GM06990 (cell line): ENCODE data around the gene DSCAML1.

Experiments
- DNase-seq: peaks from one replicate; pipeline ENCODE4 v3.0.0-alpha.2; 2011; ENCODE audit not compliant: insufficient read length; ENCODE audit errors: extremely low read depth
- H3K27me3 ChIP-seq: replicated peaks from 2 replicates; pipeline ENCODE4 v1.6.0; 2011; ENCODE audit warnings: low read length; ENCODE audit not compliant: control insufficient read depth, insufficient read depth
- H3K36me3 ChIP-seq: 2 replicates; pipeline ENCODE4 v1.5.1; 2011; ENCODE audit warnings: low read length; ENCODE audit not compliant: control insufficient read depth, insufficient read depth
- H3K4me3 ChIP-seq: replicated peaks from 2 replicates; pipeline ENCODE4 v1.5.1; 2011; ENCODE audit warnings: low read depth, mild to moderate bottlenecking, control low read depth, low read length
- TF ChIP-seq, protein P1 (sequence below): IDR thresholded peaks from 2 replicates; pipeline ENCODE4 v1.5.1; 2011; ENCODE audit warnings: low read length, control low read depth, mild to moderate bottlenecking, inconsistent platforms; ENCODE audit not compliant: insufficient read depth, poor library complexity, severe bottlenecking

The DSCAML1 gene

DNA sequence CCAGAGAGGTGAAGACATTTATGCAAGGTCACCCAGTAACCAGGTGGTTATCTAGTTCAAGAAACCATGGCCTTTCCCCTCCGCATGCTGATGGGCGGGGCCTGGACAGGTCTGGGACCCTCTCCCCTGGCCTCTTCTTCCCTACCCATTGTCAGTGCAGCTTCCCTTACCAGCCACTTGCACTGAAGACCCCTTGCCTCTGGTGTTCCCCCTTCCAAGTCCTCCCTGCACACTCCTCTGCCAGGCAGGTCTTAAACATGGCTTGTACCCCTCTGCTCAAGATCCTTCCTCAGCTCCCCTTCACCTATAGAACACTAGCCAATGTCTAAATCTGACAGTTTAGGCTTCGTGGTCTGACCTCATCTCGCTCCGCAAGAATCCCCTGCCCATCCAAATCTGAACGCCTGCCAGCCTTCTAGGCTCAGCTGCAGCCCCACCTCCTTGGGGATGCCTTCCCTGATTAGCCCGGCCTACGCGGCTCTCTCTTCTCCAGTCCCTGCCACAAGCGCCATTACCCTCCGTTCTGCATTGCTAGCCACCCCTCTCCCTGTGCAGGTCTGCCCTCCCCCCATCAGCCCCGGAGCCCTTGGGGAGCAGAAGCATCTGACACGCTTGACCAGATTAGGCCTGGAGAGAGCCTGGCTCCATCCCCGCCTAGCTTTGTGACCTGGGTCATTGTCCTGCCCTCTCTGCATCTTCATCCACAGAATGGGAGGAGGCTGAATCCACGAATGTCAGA is 213.8 kb downstream of the DSCAML1 start:
- peaks cover 3% of the 10 kb centered on the region for H3K27me3 ChIP-seq
- DNase-seq, result no peak
- H3K4me3 ChIP-seq, result no peak overlapping the region
- H3K36me3 ChIP-seq, result no peaks in the 10 kb centered on the region
- TF ChIP-seq, protein P1, sequence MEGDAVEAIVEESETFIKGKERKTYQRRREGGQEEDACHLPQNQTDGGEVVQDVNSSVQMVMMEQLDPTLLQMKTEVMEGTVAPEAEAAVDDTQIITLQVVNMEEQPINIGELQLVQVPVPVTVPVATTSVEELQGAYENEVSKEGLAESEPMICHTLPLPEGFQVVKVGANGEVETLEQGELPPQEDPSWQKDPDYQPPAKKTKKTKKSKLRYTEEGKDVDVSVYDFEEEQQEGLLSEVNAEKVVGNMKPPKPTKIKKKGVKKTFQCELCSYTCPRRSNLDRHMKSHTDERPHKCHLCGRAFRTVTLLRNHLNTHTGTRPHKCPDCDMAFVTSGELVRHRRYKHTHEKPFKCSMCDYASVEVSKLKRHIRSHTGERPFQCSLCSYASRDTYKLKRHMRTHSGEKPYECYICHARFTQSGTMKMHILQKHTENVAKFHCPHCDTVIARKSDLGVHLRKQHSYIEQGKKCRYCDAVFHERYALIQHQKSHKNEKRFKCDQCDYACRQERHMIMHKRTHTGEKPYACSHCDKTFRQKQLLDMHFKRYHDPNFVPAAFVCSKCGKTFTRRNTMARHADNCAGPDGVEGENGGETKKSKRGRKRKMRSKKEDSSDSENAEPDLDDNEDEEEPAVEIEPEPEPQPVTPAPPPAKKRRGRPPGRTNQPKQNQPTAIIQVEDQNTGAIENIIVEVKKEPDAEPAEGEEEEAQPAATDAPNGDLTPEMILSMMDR, result no peak

DNA sequence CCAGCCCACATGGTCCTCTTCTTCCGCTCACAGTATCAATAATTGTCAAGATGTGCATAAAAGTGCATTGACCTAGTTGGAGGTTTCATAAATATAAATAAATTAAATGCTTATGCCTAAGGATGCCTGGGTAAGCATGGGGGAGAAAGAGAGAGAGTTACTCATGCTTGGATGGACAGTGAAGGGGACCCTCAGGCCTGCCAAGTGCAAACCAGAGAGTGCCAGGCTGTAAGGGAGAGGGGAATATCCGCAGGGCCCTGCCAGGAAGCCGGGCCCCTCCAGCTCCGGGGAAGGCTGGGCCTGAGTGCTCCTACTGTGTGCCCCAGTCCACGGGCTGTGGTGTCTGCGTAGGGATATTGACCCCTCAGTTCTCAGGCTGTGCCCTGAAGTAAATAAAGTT is 214.6 kb downstream of the DSCAML1 start:
- no peak overlapping the region for H3K4me3 ChIP-seq
- no peaks in the 10 kb centered on the region for H3K36me3 ChIP-seq
- TF ChIP-seq, protein P1, result no peak
- H3K27me3 ChIP-seq, result peaks cover 3% of the 10 kb centered on the region
- no peak for DNase-seq

DNA sequence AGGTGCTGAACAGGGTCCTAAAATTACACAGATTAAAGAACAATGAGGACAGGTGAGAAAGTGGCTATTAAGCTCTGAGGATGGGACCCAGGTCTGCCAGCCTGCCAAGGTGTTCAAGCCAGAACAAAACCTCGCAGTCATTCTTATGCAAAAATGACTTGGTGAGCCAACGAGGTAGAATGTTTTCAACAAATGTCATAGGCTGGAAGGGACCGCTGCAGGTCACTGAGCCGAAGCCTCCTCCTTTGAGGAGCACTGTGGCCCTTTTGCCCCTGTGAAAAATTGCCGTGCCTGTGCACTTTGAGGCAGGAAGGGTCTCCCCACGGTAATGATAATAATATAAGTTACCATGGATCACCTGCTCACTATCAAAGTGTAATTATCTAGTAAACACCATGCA is 216.2 kb downstream of the DSCAML1 start:
- H3K4me3 ChIP-seq, result no peak overlapping the region
- H3K36me3 ChIP-seq, result no peaks in the 10 kb centered on the region
- peaks cover 1% of the 10 kb centered on the region for H3K27me3 ChIP-seq
- DNase-seq, result no peak
- TF ChIP-seq, protein P1, result no peak

DNA sequence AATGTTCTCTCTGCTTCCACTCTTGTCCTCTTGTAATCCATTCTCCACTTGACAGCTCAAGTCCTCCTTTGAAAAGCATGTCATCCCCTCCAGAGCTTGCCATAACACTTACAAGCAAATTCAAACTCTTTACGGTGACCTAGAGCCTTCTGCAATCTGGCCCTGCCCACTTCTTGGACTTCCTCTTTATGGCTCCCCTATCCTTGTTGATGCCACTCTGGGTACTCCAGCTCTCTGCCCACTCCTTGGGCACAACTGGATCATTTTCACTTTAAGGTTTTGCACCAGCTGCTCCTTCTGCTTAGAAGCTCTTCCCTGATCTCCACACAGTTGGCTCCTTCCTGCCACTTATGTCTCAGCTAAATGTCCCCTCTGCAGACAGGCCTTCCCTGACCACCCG is 217.9 kb downstream of the DSCAML1 start:
- TF ChIP-seq, protein P1, result no peak
- Histone ChIP-seq H3K36me3 (no peaks in the 10 kb centered on the region), H3K4me3 (no peak overlapping the region), H3K27me3 (peaks cover 1% of the 10 kb centered on the region; the same call in 1 of the 2 replicates)
- no peak for DNase-seq

DNA sequence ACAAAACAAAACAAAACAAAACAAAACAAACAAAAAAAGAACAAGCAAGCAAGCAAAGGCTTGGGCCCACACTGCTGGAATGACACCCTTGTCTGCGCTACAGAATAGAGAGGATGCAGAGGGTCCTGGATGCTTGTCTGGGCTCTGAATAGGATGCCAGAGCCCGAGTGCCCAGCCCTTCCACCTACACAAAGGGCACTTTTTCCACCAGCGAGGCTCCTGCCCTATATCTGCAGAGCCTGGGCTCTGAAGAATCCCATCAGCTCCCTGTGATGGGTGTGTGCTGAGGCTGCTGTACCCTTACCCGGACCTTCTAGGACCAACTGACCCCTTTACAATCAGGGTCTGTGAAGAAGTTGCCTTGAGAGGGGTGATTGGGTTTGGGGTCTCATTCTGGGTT is 221.2 kb downstream of the DSCAML1 start:
- TF ChIP-seq, protein P1, result no peak
- no peak for DNase-seq
- Histone ChIP-seq H3K36me3 (no peaks in the 10 kb centered on the region), H3K4me3 (no peak overlapping the region), H3K27me3 (peaks cover 1% of the 10 kb centered on the region)
